GM18517 (cell line): Measurements from ENCODE around the gene POLD4.
A peak's percentile ranks its signal among the peaks of the same experiment; 100 is the strongest.
"Not testable (repeated sequence)": the region's sequence is repeated elsewhere in the genome, so short reads cannot be mapped to it uniquely, and the experiment has no call there.

Source experiments
- ATAC-seq: cut with Tn5 transposase; IDR thresholded peaks from one replicate; pipeline ENCODE4 v1.9.1; 2021; ENCODE audit warnings: mild to moderate bottlenecking, moderate library complexity; ENCODE audit not compliant: unreplicated experiment

The POLD4 gene

GRCh38 chr11:67354075-67355022 lies 1.0 kb upstream of the POLD4 start:
- ATAC-seq, result no peak

- ATAC-seq, result peak; percentile 10
Measured at GRCh38 chr11:67352546-67353316, 615 bp downstream of the POLD4 start.

GRCh38 chr11:67351275-67352005 lies 1.9 kb downstream of the POLD4 start:
- no peak for ATAC-seq

GRCh38 chr11:67349928-67350465 lies 3.3 kb downstream of the POLD4 start:
- ATAC-seq, result no peak

GRCh38 chr11:67349457-67349856 lies 3.9 kb downstream of the POLD4 start:
- no peak for ATAC-seq

- no peak for ATAC-seq
Measured at GRCh38 chr11:67349036-67349435, 4.3 kb downstream of the POLD4 start.

GRCh38 chr11:67347964-67348749 lies 5.2 kb downstream of the POLD4 start:
- no peak for ATAC-seq

GRCh38 chr11:67345920-67346819 lies 7.2 kb downstream of the POLD4 start:
- ATAC-seq, result no peak

GRCh38 chr11:67345247-67345919 lies 8.0 kb downstream of the POLD4 start:
- no peak for ATAC-seq

GRCh38 chr11:67344264-67344663 lies 9.1 kb downstream of the POLD4 start:
- ATAC-seq, result no peak

- no peak for ATAC-seq
Measured at GRCh38 chr11:67337257-67337656, 16.1 kb downstream of the POLD4 start.

GRCh38 chr11:67332081-67332691 lies 21.2 kb downstream of the POLD4 start:
- no peak for ATAC-seq

- ATAC-seq, result no peak
Measured at GRCh38 chr11:67323526-67323925, 29.8 kb downstream of the POLD4 start.

GRCh38 chr11:67322049-67322448 lies 31.3 kb downstream of the POLD4 start:
- no peak for ATAC-seq

- ATAC-seq, result no peak
Measured at GRCh38 chr11:67321313-67321871, 32.0 kb downstream of the POLD4 start.

GRCh38 chr11:67320691-67321090 lies 32.7 kb downstream of the POLD4 start:
- no peak for ATAC-seq

- ATAC-seq, result no peak
Measured at GRCh38 chr11:67320011-67320410, 33.3 kb downstream of the POLD4 start.

- ATAC-seq, result not testable (repeated sequence)
Measured at GRCh38 chr11:67318876-67319275, 34.5 kb downstream of the POLD4 start.
